HTERT RPE-1 (cell line): Measurements from ENCODE around the gene TMEM198.

Experiments
- in situ Hi-C: fragments of 300-500 bp; cut with MboI; formaldehyde crosslinking; loops from 4 replicates; pipeline ENCODE4 v1.14.3; 2020; ENCODE audit warnings: low sequenced_read_pairs

Gene TMEM198

GRCh38 chr2:219523031-219523671 is 20.7 kb upstream of the TMEM198 start:
- in situ Hi-C loops, result loop anchor here (25.0 kb wide), 1 partner anchor 111 kb away; the partner anchor contains the start of gene DES

GRCh38 chr2:219524817-219525216 is 19.0 kb upstream of the TMEM198 start:
- in situ Hi-C loops, result loop anchor here (25.0 kb wide), 1 partner anchor 113 kb away; the partner anchor contains the start of gene DES

- in situ Hi-C loops, result no loop called here
These were observed 18.1 kb upstream of the TMEM198 start for GRCh38 chr2:219525533-219526232.

GRCh38 chr2:219526320-219527075 is 17.3 kb upstream of the TMEM198 start:
- in situ Hi-C loops, result no loop called here

GRCh38 chr2:219527076-219527394 is 16.8 kb upstream of the TMEM198 start:
- in situ Hi-C loops, result no loop called here

- in situ Hi-C loops, result no loop called here
These were observed 16.4 kb upstream of the TMEM198 start for GRCh38 chr2:219527472-219527871.

GRCh38 chr2:219530048-219530963 is 13.5 kb upstream of the TMEM198 start:
- in situ Hi-C loops, result no loop called here

- in situ Hi-C loops, result no loop called here
These were observed 12.0 kb upstream of the TMEM198 start for GRCh38 chr2:219531639-219532377.

- in situ Hi-C loops, result no loop called here
These were observed 11.5 kb upstream of the TMEM198 start for GRCh38 chr2:219532378-219532649.

- in situ Hi-C loops, result no loop called here
These were observed 9.7 kb upstream of the TMEM198 start for GRCh38 chr2:219533930-219534661.

GRCh38 chr2:219536425-219536824 is 7.4 kb upstream of the TMEM198 start:
- in situ Hi-C loops, result no loop called here

- in situ Hi-C loops, result no loop called here
These were observed 6.9 kb upstream of the TMEM198 start for GRCh38 chr2:219536967-219537366.

- in situ Hi-C loops, result no loop called here
These were observed 6.0 kb upstream of the TMEM198 start for GRCh38 chr2:219537657-219538488.

- in situ Hi-C loops, result no loop called here
These were observed 5.3 kb upstream of the TMEM198 start for GRCh38 chr2:219538504-219538951.

- in situ Hi-C loops, result no loop called here
These were observed 4.7 kb upstream of the TMEM198 start for GRCh38 chr2:219538956-219539788.

GRCh38 chr2:219539926-219540678 is 3.7 kb upstream of the TMEM198 start:
- in situ Hi-C loops, result no loop called here
